ENCODE measurements around the gene UBE2D3. TPM values are rescaled to one million over a fixed set of nuclear protein-coding genes. Genes with fewer than 3 reads are reported as not detected.

Gene UBE2D3
- total RNA-seq, 2 experiments from 2014 or later = 347 to 363 TPM

Small RNA genes lying within 50 kb of the gene (small RNA-seq; reads per million reads assigned to genes)
- not detected for gene RNU7-151P

Other genes starting within 250 kb of the UBE2D3 start
- gene MANBA, start 66.6 kb downstream of the UBE2D3 start, total RNA-seq (2014; rRNA removed; shearing (Covaris generic)) = 15.8 and 30.0 TPM in 2 replicates
- 18.9 and 22.8 TPM in 2 replicates for gene MANBA, start 66.6 kb downstream of the UBE2D3 start, total RNA-seq (2022)
- gene CISD2, start 41.4 kb upstream of the UBE2D3 start, total RNA-seq (2014; rRNA removed; shearing (Covaris generic)) = 37.6 and 41.1 TPM in 2 replicates
- 32.8 and 34.6 TPM in 2 replicates for gene CISD2, start 41.4 kb upstream of the UBE2D3 start, total RNA-seq (2022)
- 0.88 and 2.3 TPM in 2 replicates for gene SLC9B1, start 192.2 kb upstream of the UBE2D3 start, total RNA-seq (2014; rRNA removed; shearing (Covaris generic))
- 2.0 and 3.3 TPM in 2 replicates for gene SLC9B1, start 192.2 kb upstream of the UBE2D3 start, total RNA-seq (2022)
- gene SLC9B2, start 249.2 kb upstream of the UBE2D3 start, total RNA-seq (2014; rRNA removed; shearing (Covaris generic)) = 23.5 and 26.5 TPM in 2 replicates
- 36.5 and 38.5 TPM in 2 replicates for gene SLC9B2, start 249.2 kb upstream of the UBE2D3 start, total RNA-seq (2022)